Measurements from ENCODE around the gene QRFPR.
A peak's percentile ranks its signal among the peaks of the same experiment; 100 is the strongest.
"Not testable (repeated sequence)": the region's sequence is repeated elsewhere in the genome, so short reads cannot be mapped to it uniquely, and the experiment has no call there.

The QRFPR gene

GRCh38 chr4:121380776-121381462 lies at the start of gene QRFPR:
Gene QRFPR (minus strand): TSS chr4:121381018. CDS start chr4:121380647, 371 bp downstream.
- DNase-seq: peak; percentile 7

GRCh38 chr4:121428721-121429120 lies 47.9 kb upstream of the QRFPR start:
- DNase-seq: no peak

DNA sequence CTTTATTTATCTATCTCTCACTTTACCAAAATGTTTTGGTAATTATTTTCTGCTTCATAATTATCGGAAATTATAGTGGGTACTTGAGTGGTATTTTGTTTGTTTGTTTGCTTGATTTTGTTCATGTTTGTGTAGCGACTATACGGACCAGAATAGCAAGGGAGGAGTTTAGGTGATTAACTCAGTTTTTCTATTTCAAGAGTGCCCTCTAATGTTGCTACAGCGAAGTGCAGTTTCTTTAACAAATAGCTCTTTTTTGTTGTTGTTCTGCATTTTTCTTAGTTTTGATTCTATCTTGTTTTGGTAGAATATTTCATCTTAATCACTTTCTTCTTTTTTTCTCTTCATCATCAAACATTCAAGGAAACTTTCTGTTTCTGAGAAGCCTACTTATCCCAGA lies 40.8 kb upstream of the QRFPR start:
- DNase-seq: no peak

DNA sequence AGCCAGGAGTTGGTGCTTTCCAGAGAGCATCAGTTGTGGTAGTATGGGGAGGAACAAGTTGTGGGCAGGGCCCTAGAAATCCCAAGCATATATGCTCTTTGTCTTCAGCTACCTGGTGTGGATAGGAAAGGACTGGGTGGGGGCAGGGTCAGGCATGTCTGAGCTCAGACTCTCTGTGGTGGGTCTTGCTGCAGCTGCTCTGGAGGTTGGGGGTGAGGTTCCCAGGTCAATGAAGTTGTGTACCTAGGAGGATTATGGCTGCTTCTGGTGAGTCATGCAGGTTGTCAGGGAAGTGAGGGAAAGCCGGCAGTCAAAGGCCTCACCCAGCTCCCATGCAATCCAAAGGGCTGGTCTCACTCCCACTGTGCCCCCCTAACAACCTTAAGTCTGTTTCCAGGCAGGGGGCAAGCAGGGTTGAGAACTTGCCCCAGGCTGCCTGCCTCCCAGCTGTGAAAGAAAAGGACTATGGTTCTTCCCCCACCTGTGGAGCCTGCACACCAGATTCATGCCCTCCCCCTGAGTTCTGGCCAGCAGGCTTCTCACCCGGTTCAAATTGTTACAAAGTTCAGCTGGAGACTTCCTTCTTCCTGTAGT lies 30.4 kb upstream of the QRFPR start:
- no peak for DNase-seq

DNA sequence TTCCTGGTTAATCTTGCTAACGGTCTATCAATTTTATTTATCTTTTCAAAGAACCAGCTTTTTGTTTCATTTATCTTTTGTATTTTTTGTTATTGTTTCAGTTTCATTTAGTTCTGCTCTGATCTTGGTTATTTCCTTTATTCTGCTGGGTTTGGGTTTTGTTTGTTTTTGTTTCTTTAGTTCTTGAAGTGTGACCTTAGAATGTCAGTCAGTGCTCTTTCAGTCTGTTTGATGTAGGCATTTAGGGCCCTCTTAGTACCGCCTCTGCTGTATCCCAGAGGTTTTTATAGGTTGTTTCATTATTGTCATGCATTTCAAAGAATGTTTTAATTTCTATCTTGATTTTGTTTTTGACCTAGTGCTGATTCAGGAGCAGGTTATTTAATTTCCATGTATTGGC lies 27.7 kb upstream of the QRFPR start:
- DNase-seq: not testable (repeated sequence)

DNA sequence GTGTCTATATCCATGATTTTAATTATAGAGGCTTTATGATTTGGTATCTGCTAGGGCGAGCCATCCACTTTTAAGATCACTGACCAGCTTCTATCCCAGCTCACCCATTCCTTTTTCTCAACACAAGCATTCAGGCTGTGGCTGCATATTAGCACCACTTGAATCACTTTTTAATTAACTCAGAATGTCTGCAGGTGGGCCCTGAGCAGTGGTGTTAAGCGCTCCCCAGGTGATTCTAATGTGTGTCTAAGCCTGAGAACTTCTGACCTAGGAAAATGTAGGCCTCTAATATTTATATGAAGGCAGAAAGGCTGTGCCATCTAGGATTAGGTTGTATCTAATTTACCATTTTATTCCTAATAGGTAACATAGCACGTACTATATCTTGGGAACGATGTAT lies 19.8 kb upstream of the QRFPR start:
- no peak for DNase-seq

GRCh38 chr4:121397941-121398601 lies 17.3 kb upstream of the QRFPR start:
- no peak for DNase-seq

DNA sequence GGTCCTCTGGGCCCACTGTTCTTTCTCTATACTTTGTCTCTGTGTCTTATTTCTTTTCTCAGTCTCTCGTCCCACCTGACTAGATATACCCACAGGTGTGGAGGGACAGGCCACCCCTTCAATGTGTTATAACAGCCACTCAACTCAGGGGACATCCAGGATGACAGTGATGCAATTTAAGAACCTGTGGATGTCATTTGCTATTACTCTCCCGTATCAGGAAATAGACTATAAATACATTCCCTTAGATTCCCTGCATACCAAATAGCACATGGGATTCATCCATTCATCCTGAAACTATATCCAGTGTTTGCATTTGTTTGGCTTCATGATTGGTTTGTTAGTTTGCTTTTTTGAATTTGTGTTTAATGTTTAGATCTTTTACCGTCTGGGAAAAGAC lies 16.6 kb upstream of the QRFPR start:
- no peak for DNase-seq

- DNase-seq: no peak
Observed at GRCh38 chr4:121392426-121393086, 11.7 kb upstream of the QRFPR start.

GRCh38 chr4:121390335-121390734 lies 9.5 kb upstream of the QRFPR start:
- no peak for DNase-seq

- no peak for DNase-seq
Observed at GRCh38 chr4:121379276-121379675, 1.5 kb downstream of the QRFPR start.

- DNase-seq: no peak
Observed at GRCh38 chr4:121377076-121377475, 3.7 kb downstream of the QRFPR start.

- DNase-seq: no peak
Observed at GRCh38 chr4:121376556-121376955, 4.3 kb downstream of the QRFPR start.

- no peak for DNase-seq
Observed at GRCh38 chr4:121376097-121376496, 4.7 kb downstream of the QRFPR start.

GRCh38 chr4:121375262-121375661 lies 5.6 kb downstream of the QRFPR start:
- DNase-seq: no peak

- DNase-seq: no peak
Observed at GRCh38 chr4:121373841-121374240, 7.0 kb downstream of the QRFPR start.

DNA sequence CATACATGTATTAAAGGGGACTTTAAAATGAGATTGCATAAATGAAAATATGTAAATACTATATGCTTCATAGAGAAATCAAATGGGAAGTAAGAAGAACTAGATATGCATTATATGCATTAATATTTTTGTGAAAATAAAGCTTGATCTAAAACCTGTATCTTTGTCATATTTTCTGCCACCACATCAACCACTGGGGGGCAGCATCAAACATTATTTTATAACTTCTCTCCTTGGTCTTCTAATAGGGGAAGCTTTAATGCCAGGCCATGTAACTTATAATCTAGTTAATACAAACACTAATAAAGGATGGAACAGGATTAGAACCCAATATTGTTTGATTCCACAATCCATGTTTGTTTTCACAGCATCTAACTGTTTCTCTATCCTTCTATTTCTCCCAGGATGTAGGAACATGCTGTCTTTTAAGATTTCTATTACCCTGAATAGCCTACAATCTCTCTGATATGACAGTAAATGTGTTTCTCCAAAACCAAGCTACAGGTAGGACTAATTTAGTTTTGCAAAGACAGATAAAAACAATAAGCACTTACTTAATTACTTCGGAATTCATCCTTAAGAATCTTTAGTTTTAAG lies 10.0 kb downstream of the QRFPR start:
- peak; percentile 46 for DNase-seq

DNA sequence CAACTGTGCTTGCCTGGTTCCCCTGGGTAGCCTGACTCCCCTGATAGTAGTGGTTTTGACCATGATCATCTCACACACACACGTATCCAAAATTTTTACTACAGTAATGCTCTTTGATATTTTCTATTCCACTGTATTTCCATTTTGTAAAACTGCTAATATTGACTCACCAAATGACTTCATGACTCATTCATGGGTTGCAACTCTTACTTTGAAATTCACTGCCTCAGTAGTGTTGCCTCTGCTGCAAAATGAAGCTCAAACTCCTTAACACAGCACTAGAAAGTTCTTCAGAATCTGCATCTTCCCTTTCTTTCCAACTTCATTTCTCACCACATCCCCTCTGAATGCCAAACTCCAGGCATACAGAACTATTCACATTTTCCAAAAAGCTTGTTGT lies 20.3 kb downstream of the QRFPR start:
- DNase-seq: no peak

- no peak for DNase-seq
Observed at GRCh38 chr4:121358473-121358872, 22.3 kb downstream of the QRFPR start.

GRCh38 chr4:121353213-121353612 lies 27.6 kb downstream of the QRFPR start:
- no peak for DNase-seq

GRCh38 chr4:121344098-121344497 lies 36.7 kb downstream of the QRFPR start:
- DNase-seq: no peak

DNA sequence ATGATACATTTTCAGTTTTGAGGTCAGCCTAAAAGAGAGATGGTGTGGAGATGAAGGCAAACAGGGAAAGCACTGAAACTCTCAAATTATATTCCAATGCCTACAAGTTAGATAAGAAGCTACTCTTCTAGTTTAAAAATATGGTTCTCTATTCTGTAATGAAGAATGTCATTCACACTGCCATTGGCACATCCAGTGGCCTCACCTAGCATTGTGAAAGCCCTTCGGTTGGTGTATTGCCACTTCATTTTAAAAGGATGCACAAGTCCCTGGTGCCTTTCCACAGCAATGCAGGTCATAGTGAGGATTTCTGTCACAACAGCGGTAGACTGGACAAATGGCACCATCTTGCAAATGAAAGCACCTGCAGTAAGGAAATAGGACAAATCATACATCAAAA lies 40.6 kb downstream of the QRFPR start:
- DNase-seq: no peak

DNA sequence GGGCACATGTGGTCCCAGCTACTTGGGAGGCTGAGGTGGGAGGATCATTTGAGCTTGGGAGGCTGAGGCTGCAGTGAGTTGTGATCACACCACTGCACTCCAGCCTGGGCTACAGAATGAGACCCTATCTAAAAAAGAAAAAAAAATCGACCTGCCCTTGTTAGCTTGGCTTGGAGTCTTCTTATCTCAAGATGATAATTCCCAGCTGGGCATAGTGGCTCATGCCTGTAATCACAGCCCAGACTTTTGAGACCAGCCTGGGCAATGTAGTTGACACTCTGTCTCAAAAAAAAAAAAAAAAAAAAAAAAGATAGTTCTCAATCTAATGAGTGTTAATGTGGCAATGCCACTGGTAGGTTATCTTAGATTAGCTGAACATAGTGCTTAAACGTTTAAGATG lies 41.0 kb downstream of the QRFPR start:
- DNase-seq: no peak
